ENCODE results near the gene SLAMF7.
A peak's percentile ranks its signal among the peaks of the same experiment; 100 is the strongest.

Gene SLAMF7

GRCh38 chr1:160799641-160800040, 60.6 kb downstream of the SLAMF7 start:
- FAIRE-seq (peak; percentile 76), DNase-seq (ENCODE audit: insufficient read length, low spot score) (no peak)

- DNase-seq (ENCODE audit: insufficient read length, low spot score) (no peak), FAIRE-seq (peak; percentile 18)
These were observed 61.1 kb downstream of the SLAMF7 start for GRCh38 chr1:160800142-160800541.

GRCh38 chr1:160800645-160801408, 61.8 kb downstream of the SLAMF7 start:
- no peak for DNase-seq (ENCODE audit: insufficient read length, low spot score)

GRCh38 chr1:160801836-160802580, 63.0 kb downstream of the SLAMF7 start:
- DNase-seq (ENCODE audit: insufficient read length, low spot score), result no peak
- FAIRE-seq, result no peak

More at GRCh38 chr1:160800645-160801408, 61.8 kb downstream of the SLAMF7 start:
- FAIRE-seq, result peak; percentile 64
